Vagina (tissue), 2 donors: ENCODE results near the gene KCP.

Experiments
- CTCF ChIP-seq, 3 experiments: fragments of 450-650 bp in 2 of 3; fragments of 200-600 bp in 1 of 3; sonication (generic) in 1 of 3; IDR thresholded peaks; one replicate each; pipeline ENCODE4 v1.5.1; 2017 to 2019; ENCODE audit warnings: antibody characterized with exemption in 3 of 3, mild to moderate bottlenecking in 2 of 3, moderate library complexity in 2 of 3
- POLR2A ChIP-seq, 2 donors: fragments of 450-650 bp; IDR thresholded peaks; one replicate each; pipeline ENCODE4 v1.6.1; 2017; ENCODE audit warnings: antibody characterized with exemption in 2 of 2, mild to moderate bottlenecking in 2 of 2, moderate library complexity in 2 of 2
- POLR2AphosphoS5 ChIP-seq, 2 donors: sonication (generic); formaldehyde crosslinking; IDR thresholded peaks; one replicate each; pipeline ENCODE4 v1.9.0; 2017; ENCODE audit warnings: antibody characterized with exemption in 2 of 2, mild to moderate bottlenecking in 2 of 2, low read depth in 1 of 2; ENCODE audit not compliant: insufficient read depth in 1 of 2

- no peak for TF ChIP-seq CTCF (IDR thresholded peaks at IDR 0.05)
- no peak for TF ChIP-seq POLR2A (IDR thresholded peaks at IDR 0.05)
- no peak for TF ChIP-seq POLR2AphosphoS5 (IDR thresholded peaks at IDR 0.05; ENCODE audit: insufficient read depth in 1 of 2, low read depth in 1 of 2)
These were observed 22.8 kb upstream of the KCP start for GRCh38 chr7:128933180-128933891.
